SK-N-SH (cell line): ENCODE results near the gene MLLT10. TPM values are rescaled to one million over a fixed set of nuclear protein-coding genes. Genes with fewer than 3 reads are reported as not detected.
"Not testable (repeated sequence)": the region's sequence is repeated elsewhere in the genome, so short reads cannot be mapped to it uniquely, and the experiment has no call there.

Experiments used
- CTCF ChIA-PET: fragments of 300-600, 350-600 bp; formaldehyde crosslinking; extraction: SDS; loops from one replicate; lab custom pipeline; 2021; lab: Yijun Ruan, JAX
- POLR2A ChIA-PET: fragments of 350-600 bp; sonication (Branson Sonifier 250); formaldehyde crosslinking; extraction: SDS; loops from one replicate; lab custom pipeline; 2020; ENCODE audit warnings: antibody characterized with exemption, inconsistent platforms; lab: Yijun Ruan, JAX
- DNase-seq: peaks from one replicate; pipeline ENCODE4 v3.0.0; 2012
- H2AFZ ChIP-seq: fragments of 200-600 bp; sonication (generic); 2 replicates; pipeline ENCODE4 v1.8.1; 2016; ENCODE audit warnings: antibody characterized with exemption, mild to moderate bottlenecking, low read depth
- H3F3A ChIP-seq: fragments of 200-600 bp; sonication (generic); replicated peaks from 2 replicates; pipeline ENCODE3; 2016; ENCODE audit warnings: antibody characterized with exemption, mild to moderate bottlenecking; ENCODE audit not compliant: insufficient read depth
- H3K27ac ChIP-seq, 2 experiments: fragments of 200-500 bp in 1 of 2; fragments of 200-600 bp in 1 of 2; sonication (Bioruptor generic) in 1 of 2; sonication (generic), shearing (Covaris generic) in 1 of 2; 2 replicates each; pipeline versions ENCODE4 v1.5.1 to v1.6.1; 2014 to 2016; ENCODE audit warnings: low read depth in 2 of 2, inconsistent platforms in 1 of 2, low read length in 1 of 2, mild to moderate bottlenecking in 1 of 2, mixed read lengths in 1 of 2
- H3K27me3 ChIP-seq: fragments of 200-600 bp; sonication (generic), shearing (Covaris generic); 2 replicates; pipeline ENCODE4 v1.6.1; 2016; ENCODE audit warnings: mixed run types; ENCODE audit not compliant: insufficient read depth
- H3K36me3 ChIP-seq, 2 experiments: fragments of 200-500 bp in 1 of 2; fragments of 200-600 bp in 1 of 2; sonication (Bioruptor generic) in 1 of 2; sonication (generic) in 1 of 2; replicated peaks in 1 of 2; 2 replicates each; pipeline versions ENCODE3 to v1.5.1; 2014 to 2016; ENCODE audit warnings: low read length in 1 of 2, mild to moderate bottlenecking in 1 of 2; ENCODE audit not compliant: insufficient read depth in 2 of 2, control insufficient read depth in 1 of 2
- H3K4me1 ChIP-seq, 2 experiments: fragments of 200-500 bp in 1 of 2; fragments of 200-600 bp in 1 of 2; sonication (Bioruptor generic) in 1 of 2; sonication (generic), shearing (Covaris generic) in 1 of 2; 2 replicates each; pipeline versions ENCODE4 v1.5.1 to v1.6.1; 2014 to 2016; ENCODE audit warnings: low read depth in 1 of 2, low read length in 1 of 2, mixed run types in 1 of 2; ENCODE audit not compliant: insufficient read depth in 2 of 2, control insufficient read depth in 1 of 2
- H3K4me2 ChIP-seq: fragments of 200-600 bp; sonication (generic), shearing (Covaris generic); 2 replicates; pipeline ENCODE4 v1.6.1; 2017; ENCODE audit warnings: mixed run types
- H3K4me3 ChIP-seq, 2 experiments: fragments of 200-500 bp in 1 of 2; fragments of 200-600 bp in 1 of 2; sonication (Bioruptor generic) in 1 of 2; sonication (generic), shearing (Covaris generic) in 1 of 2; 2 replicates each; pipeline versions ENCODE4 v1.5.1 to v1.8.1; 2014 to 2016; ENCODE audit warnings: low read depth in 2 of 2, inconsistent platforms in 1 of 2, low read length in 1 of 2, mild to moderate bottlenecking in 1 of 2, mixed read lengths in 1 of 2, moderate library complexity in 1 of 2
- H3K79me2 ChIP-seq: fragments of 200-600 bp; sonication (generic); 2 replicates; pipeline ENCODE4 v1.8.1; 2017; ENCODE audit warnings: mild to moderate bottlenecking; ENCODE audit not compliant: insufficient read depth
- H3K9ac ChIP-seq: fragments of 200-600 bp; sonication (generic); 2 replicates; pipeline ENCODE4 v1.6.1; 2017; ENCODE audit warnings: mixed run types
- H3K9me2 ChIP-seq: fragments of 200-600 bp; sonication (generic); 2 replicates; pipeline ENCODE4 v1.6.1; 2017; ENCODE audit warnings: mixed run types
- H3K9me3 ChIP-seq: fragments of 200-600 bp; sonication (generic); 2 replicates; pipeline ENCODE4 v1.6.1; 2017; ENCODE audit warnings: mixed run types, mild to moderate bottlenecking, moderate library complexity
- H4K20me1 ChIP-seq: fragments of 200-600 bp; sonication (generic); 2 replicates; pipeline ENCODE4 v1.6.1; 2017; ENCODE audit warnings: mild to moderate bottlenecking, mixed run types; ENCODE audit not compliant: insufficient read depth
- CHD2 ChIP-seq: fragments of 150-350 bp; IDR thresholded peaks from 2 replicates; pipeline ENCODE4 v1.6.1; 2018; ENCODE audit warnings: low read length; ENCODE audit not compliant: partially characterized antibody
- EP300 ChIP-seq, 2 experiments: IDR thresholded peaks; 2 replicates each; pipeline versions ENCODE4 v1.4.0 to v1.6.1; 2012; ENCODE audit warnings: borderline replicate concordance in 1 of 2, low read depth in 1 of 2, low read length in 1 of 2
- EZH2phosphoT487 ChIP-seq: fragments of 200-600 bp; sonication (generic); IDR thresholded peaks from 2 replicates; pipeline ENCODE4 v1.6.1; 2017; ENCODE audit warnings: low read depth, mixed run types, mild to moderate bottlenecking, antibody characterized with exemption, moderate library complexity, borderline replicate concordance
- FOXJ3 ChIP-seq: sonication (generic); formaldehyde crosslinking; IDR thresholded peaks from 2 replicates; pipeline ENCODE4 v1.5.1; 2020; ENCODE audit warnings: mild to moderate bottlenecking, missing genetic modification reagents
- GABPA ChIP-seq: IDR thresholded peaks from 2 replicates; pipeline ENCODE4 v1.4.0; 2012; ENCODE audit warnings: low read depth, mild to moderate bottlenecking
- GATA2 ChIP-seq: sonication (generic); formaldehyde crosslinking; IDR thresholded peaks from 2 replicates; pipeline ENCODE4 v1.5.0; 2020; ENCODE audit warnings: mild to moderate bottlenecking, missing genetic modification reagents
- MEF2A ChIP-seq: IDR thresholded peaks from 2 replicates; pipeline ENCODE4 v1.4.0; 2012; ENCODE audit warnings: low read depth, borderline replicate concordance
- MXI1 ChIP-seq: IDR thresholded peaks from 2 replicates; pipeline ENCODE4 v1.6.1; 2012; ENCODE audit warnings: mild to moderate bottlenecking, low read depth, low read length, improper control_type of control experiment
- NRF1 ChIP-seq: IDR thresholded peaks from 2 replicates; pipeline ENCODE4 v1.6.1; 2012; ENCODE audit warnings: low read depth, mild to moderate bottlenecking, low read length
- RAD21 ChIP-seq: IDR thresholded peaks from 2 replicates; pipeline ENCODE4 v1.6.1; 2012; ENCODE audit warnings: mild to moderate bottlenecking, low read length
- RCOR1 ChIP-seq: fragments of 150-350 bp; IDR thresholded peaks from 2 replicates; pipeline ENCODE4 v1.6.1; 2017; ENCODE audit warnings: antibody characterized with exemption, low read length
- REST ChIP-seq: IDR thresholded peaks from 2 replicates; pipeline ENCODE4 v1.6.1; 2012; ENCODE audit warnings: mild to moderate bottlenecking, low read depth, low read length, moderate library complexity
- SIN3A ChIP-seq: IDR thresholded peaks from 2 replicates; pipeline ENCODE4 v1.6.1; 2012; ENCODE audit warnings: low read depth, mild to moderate bottlenecking, low read length, moderate library complexity, borderline replicate concordance
- TEAD4 ChIP-seq: IDR thresholded peaks from 2 replicates; pipeline ENCODE4 v1.4.0; 2012; ENCODE audit warnings: mild to moderate bottlenecking, borderline replicate concordance; ENCODE audit not compliant: insufficient read depth
- USF1 ChIP-seq: IDR thresholded peaks from 2 replicates; pipeline ENCODE4 v1.4.0; 2012; ENCODE audit warnings: low read depth, borderline replicate concordance
- YY1 ChIP-seq: IDR thresholded peaks from 2 replicates; pipeline ENCODE4 v1.4.0; 2012; ENCODE audit warnings: low read depth, mild to moderate bottlenecking
- WGBS: methylation state at CpG from one replicate; pipeline ENCODE4 v1.1.6; 2017; ENCODE audit warnings: low lambda C conversion rate; 5-methylcytosine and 5-hydroxymethylcytosine counted together
- polyA plus RNA-seq, 3 experiments: library from polyadenylated mRNA; depleted of rRNA; stranded (reverse); fragments of >200 nt; gene quantifications; 2 replicates each; pipeline ENCODE4 v1.2.3, GENCODE V29; 2012

MLLT10 gene
- polyA plus RNA-seq, 1 of the 3 experiments (the other 2 are of a cell fraction), result 26.0 TPM

GRCh38 chr10:21712975-21713374, 178.9 kb downstream of the MLLT10 start:
- POLR2A ChIA-PET, result no interaction called here
- H3K36me3 ChIP-seq, result peaks cover 21 to 23% of the 10 kb centered on the region in 2 experiments
- H3K4me3 ChIP-seq, result no peak overlapping the region
- H3K27me3 ChIP-seq, result no peaks in the 10 kb centered on the region
- H3K9me3 ChIP-seq, result no peaks in the 10 kb centered on the region
- H3K9ac ChIP-seq, result no peak overlapping the region
- peaks cover 42% of the 10 kb centered on the region for H3K79me2 ChIP-seq
- no peak overlapping the region for H3K27ac ChIP-seq
- TF ChIP-seq CHD2 (no peak), FOXJ3 (CRISPR knock-in tag) (no peak), USF1 (no peak), RAD21 (no peak), REST (no peak), MEF2A (no peak), NRF1 (no peak), RCOR1 (no peak), SIN3A (no peak), TEAD4 (no peak), GABPA (no peak)
- peaks cover 8% of the 10 kb centered on the region for H3F3A ChIP-seq
- H2AFZ ChIP-seq, result no peak overlapping the region
- peaks cover 10 to 12% of the 10 kb centered on the region in 2 experiments; a peak in 3 of 4 replicates for H3K4me1 ChIP-seq
- 0 out of 2 replicates have a peak, but pooled peaks cover 1% of the 10 kb centered on the region for H4K20me1 ChIP-seq
- DNase-seq, result no peak
- CTCF ChIA-PET, result interaction anchor here (0.7 to 1.8 kb wide), 2 partner anchors 15 to 280 kb away, joined by 3 to 4 read pairs; no protein-coding TSS in a partner anchor
- 95% methylated on average over 4 of the region's 4 CpGs for WGBS
- H3K4me2 ChIP-seq, result no peak overlapping the region
- H3K9me2 ChIP-seq, result no peaks in the 10 kb centered on the region

DNA sequence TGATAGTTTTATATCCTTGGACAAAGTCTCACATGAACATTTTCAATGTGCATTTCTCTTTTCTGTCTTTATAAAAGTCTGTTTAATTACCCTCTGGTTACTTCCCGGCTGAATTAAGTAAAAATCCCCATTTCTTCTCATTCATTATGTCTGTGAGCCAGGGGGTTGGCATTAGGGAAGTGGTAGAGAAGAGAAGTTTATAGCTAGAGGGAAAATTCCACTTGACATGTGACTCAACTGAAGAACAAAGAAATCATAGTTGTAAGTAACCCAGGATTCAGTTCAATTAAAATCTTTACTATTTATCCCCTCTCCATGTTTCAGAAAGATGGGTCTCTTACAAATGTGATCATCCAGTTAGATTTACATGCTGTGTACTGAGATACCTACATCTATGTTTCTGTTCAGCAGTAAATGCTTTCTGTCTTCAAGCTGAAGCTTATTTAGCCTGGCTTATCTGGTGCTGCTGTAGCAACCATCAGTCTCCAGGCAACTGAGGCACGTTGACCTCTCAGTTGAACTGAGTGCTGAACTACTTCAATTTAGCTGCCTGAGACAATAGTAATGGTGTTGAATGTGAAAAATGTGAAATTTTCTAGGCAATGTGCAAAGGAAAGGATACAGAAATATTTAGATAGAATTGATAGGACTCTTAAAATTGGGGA, 181.6 kb downstream of the MLLT10 start:
- Histone ChIP-seq H3K27ac (peak overlapping the region in 1 of 2 experiments; percentile 84; a peak in 3 of 4 replicates), H2AFZ (no peak overlapping the region), H3K79me2 (peaks cover 39% of the 10 kb centered on the region), H3K36me3 (peaks cover 31 to 35% of the 10 kb centered on the region in 2 experiments), H3K9me3 (no peaks in the 10 kb centered on the region), H3K9ac (no peak overlapping the region), H3K27me3 (no peaks in the 10 kb centered on the region), H3K4me3 (no peak overlapping the region), H3F3A (peaks cover 8% of the 10 kb centered on the region), H4K20me1 (no peaks in the 10 kb centered on the region), H3K4me1 (peaks cover 12 to 20% of the 10 kb centered on the region in 2 experiments; a peak in 3 of 4 replicates), H3K4me2 (0 out of 2 replicates have a peak overlapping the region, but pooled peaks have one; percentile 3), H3K9me2 (no peaks in the 10 kb centered on the region)
- POLR2A ChIA-PET, result no interaction called here
- no peak for DNase-seq
- CTCF ChIA-PET, result interaction anchor here (0.9 to 1.4 kb wide), 5 partner anchors 9 to 220 kb away, joined by 3 to 5 read pairs (median 3); no protein-coding TSS in a partner anchor
- peak; percentile 24; the same call in 1 of the 2 replicates for TF ChIP-seq MXI1
- TF ChIP-seq EP300 (IDR thresholded peaks at IDR 0.05; ENCODE audit: borderline replicate concordance in 1 of 2, low read depth in 1 of 2, low read length in 1 of 2), result peak in 1 of 2 experiments; percentile 32; a peak in 1 of 4 replicates
- TF ChIP-seq CHD2, result no peak
- no peak for TF ChIP-seq EZH2phosphoT487
- no peak for TF ChIP-seq SIN3A
- TF ChIP-seq GATA2 (CRISPR knock-in tag), result peak; percentile 71
- TF ChIP-seq YY1, result no peak
- WGBS, result 22% methylated on average over 2 of the region's 2 CpGs

GRCh38 chr10:21717437-21718054, 183.5 kb downstream of the MLLT10 start:
- H3K27me3 ChIP-seq, POLR2A ChIA-PET, H2AFZ ChIP-seq, H3K4me2 ChIP-seq, H3K9ac ChIP-seq, H4K20me1 ChIP-seq, CTCF ChIA-PET, H3F3A ChIP-seq, H3K4me3 ChIP-seq, H3K9me3 ChIP-seq, H3K27ac ChIP-seq, DNase-seq, H3K9me2 ChIP-seq: not testable (repeated sequence)
- 95% methylated on average over 3 of the region's 3 CpGs for WGBS
- Histone ChIP-seq H3K4me1 (peaks cover 12 to 21% of the 10 kb centered on the region in 2 experiments; a peak in 3 of 4 replicates), H3K79me2 (peaks cover 30% of the 10 kb centered on the region), H3K36me3 (peaks cover 36 to 44% of the 10 kb centered on the region in 2 experiments)
